ENCODE results near the gene WAPL.

DNA sequence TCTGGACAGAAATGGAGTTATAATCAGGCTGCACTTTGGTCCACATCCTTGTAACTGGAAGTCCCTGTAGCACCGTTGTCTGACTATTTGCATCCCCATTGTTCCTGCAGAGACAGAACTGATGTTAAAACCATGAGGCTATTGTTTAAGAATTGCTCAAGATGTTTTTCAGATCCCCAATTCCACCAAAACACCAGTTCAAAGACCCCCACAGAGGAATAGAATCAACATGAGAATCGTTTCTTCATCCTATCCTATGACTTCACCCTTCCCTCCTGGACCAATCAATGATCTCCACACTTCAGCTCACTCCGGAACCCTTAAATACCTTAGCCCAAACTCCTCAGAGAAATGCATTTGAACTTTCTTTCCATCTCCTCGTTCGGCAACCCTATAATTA, 97.9 kb downstream of the WAPL start:
- TF ChIP-seq, protein P1, sequence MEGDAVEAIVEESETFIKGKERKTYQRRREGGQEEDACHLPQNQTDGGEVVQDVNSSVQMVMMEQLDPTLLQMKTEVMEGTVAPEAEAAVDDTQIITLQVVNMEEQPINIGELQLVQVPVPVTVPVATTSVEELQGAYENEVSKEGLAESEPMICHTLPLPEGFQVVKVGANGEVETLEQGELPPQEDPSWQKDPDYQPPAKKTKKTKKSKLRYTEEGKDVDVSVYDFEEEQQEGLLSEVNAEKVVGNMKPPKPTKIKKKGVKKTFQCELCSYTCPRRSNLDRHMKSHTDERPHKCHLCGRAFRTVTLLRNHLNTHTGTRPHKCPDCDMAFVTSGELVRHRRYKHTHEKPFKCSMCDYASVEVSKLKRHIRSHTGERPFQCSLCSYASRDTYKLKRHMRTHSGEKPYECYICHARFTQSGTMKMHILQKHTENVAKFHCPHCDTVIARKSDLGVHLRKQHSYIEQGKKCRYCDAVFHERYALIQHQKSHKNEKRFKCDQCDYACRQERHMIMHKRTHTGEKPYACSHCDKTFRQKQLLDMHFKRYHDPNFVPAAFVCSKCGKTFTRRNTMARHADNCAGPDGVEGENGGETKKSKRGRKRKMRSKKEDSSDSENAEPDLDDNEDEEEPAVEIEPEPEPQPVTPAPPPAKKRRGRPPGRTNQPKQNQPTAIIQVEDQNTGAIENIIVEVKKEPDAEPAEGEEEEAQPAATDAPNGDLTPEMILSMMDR (IDR thresholded peaks at IDR 0.05; ENCODE audit: insufficient read depth, low read depth, low read length), result no peak
- no peak for TF ChIP-seq EZH2 (IDR thresholded peaks at IDR 0.05; ENCODE audit: insufficient read depth, low read length)
